GM10248 (cell line): ENCODE measurements around the gene UBXN7.
A peak's percentile ranks its signal among the peaks of the same experiment; 100 is the strongest.

Experiments used
- CTCF ChIA-PET: fragments of 300-600 bp; sonication (Branson Sonifier 250); formaldehyde crosslinking; extraction: SDS; loops from one replicate; lab custom pipeline; 2021; ENCODE audit warnings: antibody characterized with exemption; lab: Yijun Ruan, JAX
- POLR2A ChIA-PET: fragments of 350-650 bp; sonication (Branson Sonifier 250); formaldehyde crosslinking; extraction: SDS; loops from one replicate; lab custom pipeline; 2020; ENCODE audit warnings: antibody characterized with exemption; lab: Yijun Ruan, JAX
- DNase-seq: peaks from one replicate; pipeline ENCODE4 v3.0.0; 2012; ENCODE audit errors: extremely low spot score
- CTCF ChIP-seq: IDR thresholded peaks from 2 replicates; pipeline ENCODE4 v1.5.1; 2012; ENCODE audit warnings: mild to moderate bottlenecking, low read depth; ENCODE audit errors: extremely low read depth, missing control alignments, control extremely low read depth

Gene UBXN7

GRCh38 chr3:196341137-196341536 lies 91.1 kb downstream of the UBXN7 start:
- ChIA-PET POLR2A (interaction anchor here (0.6 kb wide), 1 partner anchor 31 kb away, joined by 4 read pairs; no protein-coding TSS in a partner anchor), CTCF (interaction anchor here (1.2 to 2.7 kb wide), 2 partner anchors 10 to 17 kb away, joined by 6 to 7 read pairs; no protein-coding TSS in a partner anchor)
- DNase-seq = no peak
- no peak for TF ChIP-seq CTCF

GRCh38 chr3:196340466-196340865 lies 91.8 kb downstream of the UBXN7 start:
- no peak for TF ChIP-seq CTCF
- POLR2A ChIA-PET = no interaction called here
- peak; percentile 36 for DNase-seq
- CTCF ChIA-PET = interaction anchor here (1.2 to 2.7 kb wide), 2 partner anchors 11 to 17 kb away, joined by 6 to 7 read pairs; no protein-coding TSS in a partner anchor

GRCh38 chr3:196339493-196340254 lies 92.6 kb downstream of the UBXN7 start:
- CTCF ChIA-PET = no interaction called here
- POLR2A ChIA-PET = no interaction called here
- no peak for DNase-seq
- no peak for TF ChIP-seq CTCF

GRCh38 chr3:196339044-196339443 lies 93.2 kb downstream of the UBXN7 start:
- POLR2A ChIA-PET = interaction anchor here (0.7 kb wide), 1 partner anchor 15 kb away, joined by 4 read pairs; no protein-coding TSS in a partner anchor
- no peak for TF ChIP-seq CTCF
- CTCF ChIA-PET = no interaction called here

GRCh38 chr3:196336319-196337145 lies 95.7 kb downstream of the UBXN7 start:
- no peak for TF ChIP-seq CTCF
- CTCF ChIA-PET = interaction anchor here (1.0 to 1.6 kb wide), 2 partner anchors 83 kb away, joined by 3 read pairs; no protein-coding TSS in a partner anchor
- POLR2A ChIA-PET = no interaction called here
- DNase-seq = no peak

More at GRCh38 chr3:196339044-196339443, 93.2 kb downstream of the UBXN7 start:
- no peak for DNase-seq

- no peak for TF ChIP-seq CTCF
- no peak for DNase-seq
- CTCF ChIA-PET = interaction anchor here (1.0 kb wide), 1 partner anchor 82 kb away, joined by 3 read pairs; no protein-coding TSS in a partner anchor
- POLR2A ChIA-PET = no interaction called here
These were observed 96.7 kb downstream of the UBXN7 start for GRCh38 chr3:196335503-196335948.
